GM12865 (cell line): ENCODE data around the gene TRIM27.

Experiments
- DNase-seq: peaks from one replicate; pipeline ENCODE4 v3.0.0; 2010; ENCODE audit warnings: low read depth
- H3K4me3 ChIP-seq: 2 replicates; pipeline ENCODE4 v1.5.1; 2011; ENCODE audit warnings: mild to moderate bottlenecking, low read depth, low read length, control low read depth
- CTCF ChIP-seq: IDR thresholded peaks from 2 replicates; pipeline ENCODE4 v1.5.1; 2011; ENCODE audit warnings: low read length, control low read depth, low read depth, inconsistent platforms; ENCODE audit not compliant: insufficient read depth; ENCODE audit errors: missing control alignments

Gene TRIM27

GRCh38 chr6:28945349-28945748 is 21.6 kb upstream of the TRIM27 start:
- H3K4me3 ChIP-seq: no peak overlapping the region
- DNase-seq: no peak
- TF ChIP-seq CTCF: no peak

- peak overlapping the region; percentile 94 for H3K4me3 ChIP-seq
- TF ChIP-seq CTCF: no peak
- peak; percentile 87 for DNase-seq
Observed at GRCh38 chr6:28944412-28944865, 20.7 kb upstream of the TRIM27 start.

GRCh38 chr6:28943557-28944411 is 20.0 kb upstream of the TRIM27 start:
- TF ChIP-seq CTCF: no peak
- H3K4me3 ChIP-seq: peak overlapping the region; percentile 94
- peak; percentile 86 for DNase-seq

- no peak for DNase-seq
- no peak for TF ChIP-seq CTCF
- H3K4me3 ChIP-seq: peak overlapping the region; percentile 94
Observed at GRCh38 chr6:28943223-28943556, 19.4 kb upstream of the TRIM27 start.

GRCh38 chr6:28941684-28942448 is 18.1 kb upstream of the TRIM27 start:
- DNase-seq: no peak
- TF ChIP-seq CTCF: no peak
- H3K4me3 ChIP-seq: peak overlapping the region; percentile 75

GRCh38 chr6:28940858-28941683 is 17.3 kb upstream of the TRIM27 start:
- peak overlapping the region; percentile 75 for H3K4me3 ChIP-seq
- peak; percentile 89 for DNase-seq
- no peak for TF ChIP-seq CTCF
